ENCODE results near the gene MAGI2.

Gene MAGI2

DNA sequence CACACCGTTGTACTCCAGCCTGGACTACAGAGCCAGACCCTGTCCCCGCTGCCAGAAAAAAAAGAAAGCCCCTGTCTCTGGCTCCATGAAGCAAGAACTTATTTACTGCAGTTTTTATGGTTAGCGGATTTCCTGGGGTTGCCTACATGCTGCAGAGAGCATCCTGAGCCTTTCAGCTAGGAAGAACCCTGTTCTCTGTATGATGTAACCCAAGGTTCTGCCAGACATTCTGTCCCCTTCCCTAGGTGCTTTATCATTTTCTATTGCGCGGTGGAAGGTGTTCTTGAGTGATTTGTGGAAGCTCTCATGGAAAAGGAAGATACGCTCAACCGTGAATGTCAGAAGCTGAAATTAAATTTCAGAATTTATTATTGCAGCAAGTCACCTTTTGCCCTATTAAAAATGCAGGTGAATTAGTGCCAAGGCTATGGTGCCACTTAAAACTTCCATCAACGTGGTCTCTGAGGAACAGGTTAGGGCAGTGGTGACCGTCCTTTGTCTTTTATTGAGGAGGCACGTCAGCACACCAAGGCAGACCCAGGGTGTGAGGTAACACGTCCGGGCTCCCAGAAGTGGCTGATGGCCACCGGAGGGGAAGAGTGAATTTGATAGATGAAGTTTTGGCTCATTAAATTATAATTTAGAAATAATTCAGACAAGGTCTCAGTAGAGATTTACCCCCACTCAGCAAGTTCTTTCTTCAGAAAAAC is 1381.8 kb downstream of the MAGI2 start:
- no peak for DNase-seq (ENCODE audit: low read depth in 4 of 4, low spot score in 1 of 4)

DNA sequence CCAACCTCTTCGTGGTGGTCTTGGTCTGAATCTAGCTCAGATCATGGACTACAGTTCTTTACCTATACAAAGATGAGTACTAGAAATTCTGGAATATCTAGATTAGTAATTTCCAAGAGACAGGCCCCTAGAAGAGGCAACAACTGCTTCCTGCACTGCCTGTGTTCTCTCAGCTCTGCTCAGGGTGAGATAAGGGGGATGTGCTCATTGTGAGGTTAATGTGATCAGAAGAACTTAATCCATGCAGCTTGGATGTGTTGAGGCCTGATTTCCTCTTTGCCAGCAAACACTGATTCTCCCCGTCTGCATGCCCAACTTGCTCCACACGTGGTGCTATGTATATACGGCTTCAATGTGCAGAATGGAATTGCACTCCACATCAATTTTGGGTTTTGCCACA is 1386.9 kb downstream of the MAGI2 start:
- no peak for DNase-seq (ENCODE audit: low read depth in 4 of 4, low spot score in 1 of 4)

DNA sequence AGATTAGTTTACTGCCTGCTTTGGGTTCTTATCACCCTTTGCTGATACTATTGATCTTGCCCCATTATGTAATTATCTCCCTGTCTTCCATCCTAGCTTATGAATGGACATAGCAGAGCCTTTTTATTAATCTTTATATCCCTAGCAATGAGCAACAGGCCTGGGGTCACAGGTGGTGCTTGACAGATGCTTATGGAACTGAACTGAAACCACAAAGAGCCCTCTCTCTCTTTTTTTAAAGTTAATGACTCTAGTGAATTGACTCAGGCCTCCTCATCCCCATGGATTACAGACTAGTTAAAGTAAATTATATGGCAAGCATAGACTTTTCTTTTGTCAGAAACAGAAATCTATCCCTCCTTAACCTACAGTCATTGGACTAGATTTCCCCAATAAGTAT is 1389.7 kb downstream of the MAGI2 start:
- DNase-seq (ENCODE audit: low read depth in 4 of 4, low spot score in 1 of 4) = no peak

DNA sequence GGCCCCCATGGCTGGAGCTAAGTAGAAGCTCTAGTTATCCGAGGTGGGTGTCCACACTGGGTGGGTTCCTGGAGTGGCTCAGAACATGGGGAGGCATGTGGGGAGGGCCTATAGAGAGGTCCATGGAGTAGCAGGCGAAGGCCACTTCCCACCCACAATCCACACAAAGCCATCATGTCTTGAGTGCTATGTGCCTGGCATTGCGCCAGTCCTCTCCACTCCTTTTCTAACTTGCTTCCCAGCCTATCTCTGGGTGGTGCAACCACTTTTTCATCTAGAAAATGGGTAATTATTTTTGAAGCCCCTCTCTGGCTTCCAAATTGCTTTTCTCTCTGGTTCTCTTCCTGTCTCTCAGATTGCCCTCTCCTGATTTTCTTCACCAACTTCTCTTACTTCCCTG is 1391.3 kb downstream of the MAGI2 start:
- DNase-seq (ENCODE audit: low read depth in 4 of 4, low spot score in 1 of 4) = no peak

DNA sequence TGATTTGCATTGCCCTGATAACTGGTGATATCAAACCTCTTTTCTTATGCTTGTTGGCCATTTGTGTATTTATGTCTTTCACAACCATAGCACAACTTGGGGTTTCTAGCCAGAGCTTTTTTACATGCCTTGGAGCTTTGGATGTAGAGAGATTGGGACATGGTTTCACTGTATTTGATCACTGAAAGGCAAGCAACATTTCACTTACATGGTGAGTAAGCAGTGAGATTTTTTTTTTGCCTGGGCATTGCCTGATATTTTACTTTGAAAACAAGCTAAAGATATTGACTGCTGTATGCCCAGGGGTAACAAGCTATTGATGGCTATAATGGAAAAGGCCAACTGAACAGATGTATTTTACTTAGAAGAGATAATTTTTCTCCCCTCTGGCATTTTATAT is 1395.9 kb downstream of the MAGI2 start:
- no peak for DNase-seq (ENCODE audit: low read depth in 4 of 4, low spot score in 1 of 4)

DNA sequence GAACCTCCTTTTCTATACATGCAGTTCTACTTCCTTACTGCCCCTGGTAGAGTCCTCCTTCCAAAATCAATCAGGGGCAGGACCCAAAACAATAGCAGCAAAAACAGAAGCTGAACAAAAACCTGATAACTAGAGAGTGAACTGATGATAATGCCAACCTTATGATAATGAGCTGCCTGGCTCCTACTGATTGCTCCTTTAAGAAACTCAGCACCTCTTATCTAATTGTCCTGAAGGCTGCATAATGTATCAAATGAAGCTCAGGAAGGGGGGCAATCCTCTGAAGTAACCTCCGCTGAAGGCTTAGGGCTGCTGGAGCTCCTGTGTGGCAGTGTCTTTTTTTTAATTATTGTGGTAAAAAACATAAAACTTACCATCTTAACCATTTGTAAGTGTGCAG is 1397.9 kb downstream of the MAGI2 start:
- no peak for DNase-seq (ENCODE audit: low read depth in 4 of 4, low spot score in 1 of 4)

DNA sequence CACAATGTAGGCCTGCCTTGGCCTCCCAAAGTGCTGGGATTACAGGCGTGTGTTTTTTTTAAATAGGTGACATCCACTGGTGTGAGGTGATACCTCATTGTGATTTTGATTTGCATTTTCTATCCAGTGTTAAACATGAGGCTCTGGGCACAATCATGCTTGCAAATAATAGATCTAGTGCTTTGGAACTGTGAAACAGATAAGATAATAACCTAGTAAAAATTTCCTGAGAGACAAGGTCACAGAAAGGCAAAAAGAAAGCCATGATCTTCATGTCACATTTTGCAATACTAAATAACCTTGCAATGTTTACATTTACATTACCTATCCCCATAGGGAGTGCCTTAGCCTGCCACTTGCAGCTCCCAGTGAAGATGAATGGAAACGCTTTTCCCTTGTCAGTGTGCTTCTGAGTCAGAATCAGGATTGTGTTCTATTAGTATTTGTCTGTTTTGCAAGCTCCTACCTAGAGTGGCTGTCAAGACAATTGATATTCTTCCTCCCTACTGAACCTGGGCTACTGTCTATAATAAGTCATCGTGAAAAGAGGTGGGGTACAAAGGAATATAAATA is 1398.4 kb downstream of the MAGI2 start:
- DNase-seq (ENCODE audit: low read depth in 4 of 4, low spot score in 1 of 4) = no peak

DNA sequence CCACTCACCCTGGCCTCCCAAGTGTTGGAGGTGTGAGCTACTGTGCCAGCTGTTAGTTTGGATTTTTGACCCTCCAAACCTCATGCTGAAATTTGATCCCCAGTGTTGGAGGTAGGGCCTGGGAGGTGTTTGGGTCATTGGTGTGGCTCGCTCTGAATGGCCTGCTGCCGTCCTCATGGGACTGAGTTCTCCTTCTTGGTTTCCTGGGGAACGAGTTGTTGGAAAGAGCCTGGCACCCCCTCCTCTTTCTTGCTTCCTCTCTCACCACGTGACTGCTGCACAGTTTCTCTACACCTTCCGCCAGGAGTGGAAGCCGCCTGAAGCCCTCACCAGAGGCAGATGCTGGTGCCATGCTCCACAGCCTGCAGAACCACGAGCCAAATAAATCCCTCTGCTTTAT is 1401.4 kb downstream of the MAGI2 start:
- DNase-seq (ENCODE audit: low read depth in 4 of 4, low spot score in 1 of 4) = no peak

DNA sequence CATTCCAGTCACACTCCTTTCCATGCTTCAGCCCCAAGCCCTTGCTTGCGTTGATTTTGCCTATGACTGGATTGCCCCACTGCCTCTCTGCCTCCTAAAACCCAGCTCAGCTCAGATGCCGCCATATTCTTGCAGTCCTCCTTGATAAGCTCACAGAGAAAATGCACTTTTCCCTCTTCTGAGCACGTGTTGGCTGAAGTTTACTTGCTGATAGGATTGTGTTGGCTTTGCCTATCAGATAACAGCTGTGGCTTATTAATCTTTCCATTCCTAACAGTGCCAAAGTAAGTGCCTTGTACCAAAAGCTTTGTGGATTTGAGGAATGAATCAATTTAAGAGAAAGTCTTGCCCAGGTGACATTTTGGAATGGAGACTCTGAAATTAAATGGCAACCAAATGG is 1405.7 kb downstream of the MAGI2 start:
- DNase-seq (ENCODE audit: low read depth in 4 of 4, low spot score in 1 of 4) = no peak

DNA sequence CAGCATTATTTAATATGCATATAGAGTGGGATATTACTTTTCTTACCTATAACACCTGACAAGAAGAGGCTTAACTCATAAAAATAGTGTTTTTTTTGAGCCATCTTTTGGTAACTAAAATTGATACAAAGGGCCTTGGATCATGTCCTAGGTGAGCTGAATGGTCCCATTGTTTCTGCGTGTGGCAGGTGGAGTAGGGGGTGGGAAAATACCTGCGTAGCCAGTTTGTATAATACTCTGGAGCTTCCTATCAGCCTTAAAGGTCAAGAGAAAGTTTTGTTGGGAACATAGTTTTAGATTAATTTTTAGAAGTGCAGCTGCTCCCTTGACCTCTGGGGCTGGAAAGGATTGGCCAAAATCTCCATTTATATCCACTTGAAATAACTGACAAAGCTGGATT is 1410.3 kb downstream of the MAGI2 start:
- no peak for DNase-seq (ENCODE audit: low read depth in 4 of 4, low spot score in 1 of 4)

DNA sequence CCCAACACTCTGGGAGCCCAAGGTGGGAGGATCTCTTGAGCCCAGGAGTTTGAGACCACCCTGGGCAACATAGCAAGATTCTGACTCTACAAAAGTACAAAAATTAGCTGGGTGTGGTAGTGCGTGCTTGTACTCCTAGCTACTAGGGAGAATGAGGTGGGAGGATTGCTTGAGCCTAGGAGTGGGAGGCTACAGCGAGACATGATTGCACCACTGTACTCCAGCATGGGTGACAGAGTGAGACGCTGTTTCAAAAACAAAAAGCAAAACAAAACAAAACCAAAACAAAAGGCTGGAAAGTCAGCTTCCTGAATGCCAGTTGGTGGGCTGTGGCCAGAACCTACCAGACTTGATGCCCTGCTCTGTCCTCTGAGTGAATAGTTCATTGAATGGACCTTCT is 1412.0 kb downstream of the MAGI2 start:
- no peak for DNase-seq (ENCODE audit: low read depth in 4 of 4, low spot score in 1 of 4)

DNA sequence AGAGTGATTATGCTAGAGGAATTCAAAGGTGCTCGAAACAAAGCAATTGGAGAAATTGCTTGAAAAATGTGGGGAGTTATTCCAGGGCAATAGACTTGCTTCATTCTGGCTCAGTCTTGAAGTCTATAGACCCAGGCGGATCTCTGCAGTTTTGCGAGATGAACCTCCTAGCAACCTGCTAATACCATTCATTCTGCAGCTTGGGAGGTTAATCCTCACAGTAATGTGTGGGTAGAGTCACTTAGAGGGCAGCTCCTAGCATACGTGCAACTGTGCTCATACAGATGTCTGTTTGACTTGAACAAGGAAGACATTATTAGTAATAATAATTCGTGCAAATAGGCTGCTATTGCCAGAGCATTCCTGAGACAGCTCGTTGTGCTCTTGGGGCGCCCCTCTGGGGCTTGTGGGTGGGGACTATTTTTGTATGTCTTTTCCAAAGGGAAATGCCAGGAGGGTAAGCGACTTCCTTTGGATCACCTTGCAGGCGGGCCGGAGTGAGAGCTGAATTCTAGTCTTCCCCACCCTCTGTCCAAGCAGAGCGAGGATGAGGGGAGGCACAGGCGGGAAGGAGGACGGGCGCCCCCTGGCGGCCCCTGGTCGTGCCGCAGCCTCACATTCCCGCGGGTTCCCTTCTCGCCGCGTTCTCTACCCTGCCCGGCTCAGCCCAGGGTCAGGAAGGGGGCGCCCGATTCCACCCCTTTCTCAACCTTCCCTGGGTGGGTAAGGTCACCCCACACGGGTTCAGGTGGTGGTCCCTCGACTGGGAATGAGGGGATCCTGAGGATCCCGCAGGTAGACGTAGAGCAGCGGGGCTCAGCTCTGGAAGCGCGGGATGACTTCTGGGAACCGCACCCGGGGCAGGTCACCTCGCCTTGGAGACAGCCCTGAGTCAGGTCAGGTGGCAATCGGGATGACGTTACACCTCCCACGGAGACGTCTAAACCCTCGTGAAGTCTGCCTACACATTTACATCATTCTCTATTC is 1413.4 kb downstream of the MAGI2 start:
- peak in 1 of 4 experiments; percentile 42 for DNase-seq (ENCODE audit: low read depth in 4 of 4, low spot score in 1 of 4)

DNA sequence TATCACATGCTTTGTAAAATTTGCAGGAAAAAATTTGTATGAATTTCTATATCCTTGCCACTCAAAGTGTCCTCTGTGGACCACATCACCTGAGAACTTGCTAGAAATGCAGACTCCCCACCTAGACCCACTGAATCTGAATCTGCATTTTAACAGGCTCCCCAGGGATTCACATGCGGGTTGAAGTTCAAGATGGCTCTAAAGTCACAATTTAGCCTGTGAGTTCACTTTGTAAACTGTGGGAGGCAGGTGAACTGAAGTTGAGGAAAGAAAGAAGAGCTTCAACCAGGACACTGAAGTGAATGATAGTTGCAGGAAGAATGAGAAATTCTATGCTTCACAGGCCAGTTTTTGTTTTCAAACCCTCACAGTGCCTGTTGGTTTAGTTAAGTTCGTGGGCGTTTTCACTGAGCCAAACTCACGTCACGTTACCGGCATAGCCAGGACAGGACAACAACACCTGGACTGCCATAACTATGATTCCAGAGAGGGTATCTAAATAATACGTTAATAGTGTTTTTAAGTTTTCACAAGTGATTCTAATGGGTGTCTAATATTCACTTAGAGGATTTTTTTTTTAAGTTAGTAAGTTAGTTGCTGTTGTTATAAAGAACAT is 1414.9 kb downstream of the MAGI2 start:
- no peak for DNase-seq (ENCODE audit: low read depth in 4 of 4, low spot score in 1 of 4)

DNA sequence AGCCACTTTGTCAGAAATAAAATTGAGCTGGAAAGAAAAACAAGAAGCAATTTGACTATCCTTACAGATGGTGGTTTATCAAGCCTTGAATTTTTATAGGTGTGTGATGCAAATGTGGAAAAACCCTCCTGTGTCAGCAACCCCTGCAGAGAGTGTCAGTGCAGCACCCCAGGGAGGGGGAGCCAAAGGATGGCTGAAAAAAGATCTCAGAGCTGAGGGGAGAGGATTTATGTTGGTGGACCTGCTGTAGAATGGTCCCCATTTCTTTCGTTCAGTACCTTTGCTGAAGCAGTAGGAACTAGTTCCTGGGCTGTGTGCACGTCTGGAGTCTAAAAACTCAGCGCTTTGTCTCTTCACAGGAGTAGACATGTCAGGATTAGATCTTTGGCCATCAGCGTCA is 1415.9 kb downstream of the MAGI2 start:
- DNase-seq (ENCODE audit: low read depth in 4 of 4, low spot score in 1 of 4) = no peak

DNA sequence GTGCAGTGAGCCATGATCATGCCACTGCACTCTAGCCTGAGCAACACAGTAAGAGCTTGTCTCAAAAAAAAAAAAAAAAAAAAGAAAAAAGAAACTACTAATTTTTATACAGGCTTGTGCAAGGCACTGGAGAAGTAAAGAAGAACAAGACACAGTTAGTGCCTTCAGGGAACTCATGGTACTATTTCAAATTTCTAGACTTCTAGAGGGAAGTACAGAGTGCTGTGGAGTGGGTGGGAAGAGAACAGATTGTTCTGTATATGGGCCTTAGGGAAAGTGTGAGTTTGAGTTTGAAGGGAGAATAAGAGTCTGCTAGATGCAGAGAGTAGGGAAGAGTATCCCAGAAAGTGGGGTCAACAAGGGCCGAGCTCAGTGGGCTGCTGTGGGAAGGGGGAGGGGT is 1420.1 kb downstream of the MAGI2 start:
- DNase-seq (ENCODE audit: low read depth in 4 of 4, low spot score in 1 of 4) = no peak

DNA sequence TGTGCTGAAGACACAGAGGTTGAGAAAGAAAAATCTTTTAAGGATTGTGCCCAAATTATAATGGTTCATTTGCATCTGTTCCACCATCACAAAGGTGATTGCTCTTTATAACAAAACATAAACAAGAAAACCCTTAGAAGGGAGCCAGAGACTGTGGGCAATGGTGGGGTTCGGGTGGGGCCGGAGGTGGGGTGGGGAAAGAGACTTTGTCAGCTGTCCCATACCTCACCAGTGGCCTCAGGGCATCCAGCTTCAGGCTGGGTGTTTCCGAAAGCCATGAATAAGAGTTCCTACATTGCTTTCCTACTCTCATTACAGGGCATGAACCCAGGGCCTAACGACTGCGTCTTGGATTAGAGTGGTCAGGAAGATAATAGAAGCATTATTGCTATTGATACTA is 1427.0 kb downstream of the MAGI2 start:
- no peak for DNase-seq (ENCODE audit: low read depth in 4 of 4, low spot score in 1 of 4)

DNA sequence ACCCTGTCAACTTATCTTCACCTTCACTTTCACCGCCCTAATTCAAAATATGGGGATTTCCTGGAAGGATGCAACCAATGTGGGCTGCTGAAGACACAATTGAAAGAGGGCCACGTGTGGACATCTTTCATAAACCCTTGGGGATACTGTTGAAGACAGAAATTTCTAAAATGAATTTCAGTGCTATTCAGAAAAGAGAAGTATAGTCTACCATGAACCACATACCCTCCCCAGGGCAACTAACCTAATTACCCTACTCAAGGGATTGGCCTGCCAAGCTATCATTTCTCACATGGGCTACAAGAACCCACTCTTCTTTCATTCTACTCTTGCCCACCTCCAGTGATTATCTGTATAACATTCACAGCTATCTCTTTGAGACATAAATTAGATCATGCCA is 1428.9 kb downstream of the MAGI2 start:
- DNase-seq (ENCODE audit: low read depth in 4 of 4, low spot score in 1 of 4) = no peak

DNA sequence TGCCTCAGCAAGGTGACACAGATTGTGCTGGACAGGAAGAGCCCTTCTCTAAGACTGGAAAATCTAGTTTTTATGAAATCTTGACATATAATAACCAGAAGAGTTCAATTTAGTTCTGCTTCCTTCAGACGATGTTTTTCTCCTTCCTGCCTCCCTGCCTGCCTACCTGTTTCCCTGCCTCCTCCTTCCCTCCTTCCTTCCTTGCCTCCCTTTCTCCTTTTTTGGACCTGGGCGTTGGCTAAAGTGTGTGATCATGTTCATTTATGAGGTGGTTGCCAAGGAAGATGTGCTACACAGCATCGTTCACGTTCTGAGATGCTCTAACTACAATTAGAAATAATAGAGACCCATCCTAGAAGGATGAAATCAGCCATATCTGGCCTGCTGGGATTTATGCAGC is 1430.3 kb downstream of the MAGI2 start:
- no peak for DNase-seq (ENCODE audit: low read depth in 4 of 4, low spot score in 1 of 4)

DNA sequence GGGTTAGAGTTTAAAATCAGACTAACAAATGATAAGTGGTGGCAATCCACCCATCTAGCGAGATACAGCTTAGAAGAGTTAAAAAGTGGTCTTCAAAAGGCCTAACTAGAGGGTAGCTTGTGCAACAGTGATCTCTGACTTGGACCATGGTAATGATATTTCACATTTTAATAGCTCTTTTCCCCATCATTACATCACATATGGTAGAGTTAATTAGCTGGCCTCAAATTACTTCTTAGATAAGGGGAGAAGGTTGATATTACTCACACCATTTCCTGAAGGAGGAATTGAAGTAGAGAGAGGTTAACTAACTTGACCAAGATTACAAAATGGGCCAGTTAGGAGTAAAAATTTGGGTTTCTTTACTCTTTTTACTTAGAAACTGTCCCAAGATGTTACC is 1431.3 kb downstream of the MAGI2 start:
- DNase-seq (ENCODE audit: low read depth in 4 of 4, low spot score in 1 of 4) = no peak

DNA sequence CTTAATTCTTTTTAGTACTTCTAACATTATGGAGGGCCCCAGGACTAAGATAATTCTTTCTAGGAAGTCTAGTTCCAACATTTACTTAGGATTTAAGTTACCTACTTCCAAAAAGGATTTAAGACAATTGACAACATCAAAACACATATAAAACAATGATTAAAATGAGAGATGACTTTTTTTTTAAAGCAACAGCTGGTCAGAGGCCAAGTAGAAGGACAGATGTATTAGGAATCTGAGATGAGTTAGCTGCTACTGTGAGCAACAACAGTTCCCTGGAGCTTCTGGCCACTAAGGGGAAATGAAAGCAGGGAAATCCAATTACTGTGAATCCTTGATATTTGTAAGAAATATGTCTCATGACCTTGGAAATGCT is 1432.6 kb downstream of the MAGI2 start:
- no peak for DNase-seq (ENCODE audit: low read depth in 4 of 4, low spot score in 1 of 4)

DNA sequence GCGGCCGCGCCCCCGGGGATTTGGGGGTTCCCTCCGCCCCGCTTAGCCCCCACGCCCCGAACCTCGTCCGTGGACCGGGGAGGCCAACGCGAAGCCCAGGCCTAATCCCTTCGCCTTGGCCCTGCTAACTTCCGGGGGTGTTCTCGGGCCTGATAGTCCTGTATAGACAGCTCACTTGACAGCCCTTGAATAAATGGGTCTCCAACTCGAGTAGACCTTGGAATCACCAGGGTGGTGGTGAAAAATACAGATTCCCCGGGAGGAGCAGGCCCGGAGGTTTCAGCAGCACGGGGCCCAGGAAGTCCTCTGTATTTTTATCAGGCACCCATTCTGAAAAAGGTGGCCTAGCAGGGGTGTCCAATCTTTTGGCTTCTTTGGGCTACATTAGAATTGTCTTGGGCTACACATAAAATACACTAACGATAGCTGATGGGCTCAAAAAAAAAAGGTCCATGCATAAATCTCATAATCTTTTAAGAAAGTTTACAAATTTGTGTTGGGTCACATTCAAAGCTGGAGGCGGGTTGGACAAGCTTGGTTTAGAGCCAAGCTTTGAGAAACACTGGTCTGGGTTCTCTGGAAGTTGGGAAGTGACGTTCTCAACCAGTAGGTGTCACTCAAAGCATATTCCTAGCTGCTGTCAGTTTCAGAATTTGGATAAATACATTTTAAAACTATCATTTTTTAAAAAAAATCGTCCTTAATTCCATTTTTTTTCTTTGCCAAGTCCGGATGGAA is 1433.2 kb downstream of the MAGI2 start:
- DNase-seq (ENCODE audit: low read depth in 4 of 4, low spot score in 1 of 4) = no peak
